ENCODE data around the gene PARP16. TPM values are rescaled to one million over a fixed set of nuclear protein-coding genes. Genes with fewer than 3 reads are reported as not detected.
"Not testable (repeated sequence)": the region's sequence is repeated elsewhere in the genome, so short reads cannot be mapped to it uniquely, and the experiment has no call there.

The PARP16 gene
- total and polyA plus RNA-seq, 9 of the 15 experiments (the other 6 are each of a cell fraction or from before 2014, with no cell fraction given), result 3.0 to 9.9 (median 5.8) TPM

DNA sequence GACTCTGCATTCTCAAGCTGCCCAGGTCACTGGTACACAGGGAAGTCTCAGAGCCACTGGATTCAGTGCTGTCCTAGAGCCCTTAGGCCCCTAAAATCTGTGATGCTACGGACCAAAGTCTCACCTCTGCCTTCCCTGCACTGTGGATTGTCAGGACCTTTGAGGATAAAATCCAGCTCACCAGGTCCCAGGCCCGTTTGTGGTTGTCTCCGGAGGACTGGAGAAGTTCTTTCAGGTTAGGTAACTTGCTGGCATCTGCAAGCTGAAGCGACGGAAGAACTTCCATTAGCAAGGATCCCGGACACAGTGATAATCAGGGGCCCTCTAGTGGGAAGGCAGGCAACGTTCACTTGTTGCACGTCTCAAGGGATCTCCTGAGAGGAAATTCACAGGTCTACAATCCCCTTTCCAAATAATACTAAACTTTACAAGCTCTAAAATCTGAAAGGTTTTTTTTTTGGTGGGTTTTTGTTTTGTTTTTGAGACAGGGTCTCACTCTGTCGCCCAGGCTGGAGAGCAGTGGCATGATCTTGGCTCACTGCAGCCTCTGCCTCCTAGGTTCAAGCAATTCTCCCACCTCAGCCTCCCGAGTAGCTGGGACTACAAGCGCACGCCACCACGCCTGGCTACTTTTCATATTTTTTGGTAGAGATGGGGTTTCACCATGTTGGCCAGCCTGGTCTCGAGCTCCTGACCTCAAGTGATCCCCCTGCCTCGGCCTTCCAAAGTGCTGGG, 15.7 kb downstream of the PARP16 start:
- not testable (repeated sequence) for H3K9me3 ChIP-seq (replicated peaks; ENCODE audit: control insufficient read depth, insufficient read depth, low read depth, low read length); H3K4me1 ChIP-seq (replicated peaks in 1 of 2; ENCODE audit: control insufficient read depth in 2 of 2, insufficient read depth in 2 of 2, low read length in 2 of 2); H2AFZ ChIP-seq (ENCODE audit: low read depth, low read length); H3K9ac ChIP-seq (ENCODE audit: insufficient read depth in 1 of 2, low read depth in 2 of 2, low read length in 2 of 2); BruUV-seq (replicated peaks); H3K4me3 ChIP-seq; H3K27ac ChIP-seq (ENCODE audit: extremely low read depth, low read depth, low read length); H3K79me2 ChIP-seq (ENCODE audit: control insufficient read depth, insufficient read depth, low read length); H3K4me2 ChIP-seq (ENCODE audit: insufficient read depth, low read length); H3K36me3 ChIP-seq (ENCODE audit: control insufficient read depth, insufficient read depth, low read length); H3K9me1 ChIP-seq (ENCODE audit: control insufficient read depth, insufficient read depth, low read length); H3K27me3 ChIP-seq (ENCODE audit: control insufficient read depth in 2 of 2, insufficient read depth in 2 of 2, low read length in 2 of 2); TF ChIP-seq JUN (CRISPR knock-in tag; IDR thresholded peaks at IDR 0.05; ENCODE audit: borderline replicate concordance)
- peak; percentile 63 to 76 (median 70) for DNase-seq (ENCODE audit: extremely low read depth in 1 of 4, low spot score in 3 of 4)
- peak; percentile 98 for ATAC-seq
- in situ Hi-C loops (cut with MboI) (loop anchor here (5.0 kb wide), 1 partner anchor 74 kb away; no protein-coding TSS in a partner anchor), intact Hi-C loops (cut with micrococcal nuclease) (loop anchor here (1.0 kb wide), 3 partner anchors 26 to 82 kb away; no protein-coding TSS in a partner anchor)
- H4K20me1 ChIP-seq (replicated peaks; ENCODE audit: control insufficient read depth, insufficient read depth, low read length), result peaks cover 12% of the 10 kb centered on the region; the same call in 1 of the 2 replicates
- WGBS (ENCODE audit: insufficient coverage, low coverage, missing lambda C conversion rate), result 30% methylated on average over 15 of the region's 15 CpGs
- ChIA-PET POLR2A (interaction anchor here (0.6 to 4.4 kb wide), 5 partner anchors 10 to 77 kb away, joined by 3 to 18 read pairs (median 5); partner anchors contain the start of gene RNU5B-1), CTCF (ENCODE audit: low intra/inter-chr PET ratio) (interaction anchor here (0.6 to 2.4 kb wide), 7 partner anchors 59 to 216 kb away, joined by 3 to 24 read pairs (median 4); no protein-coding TSS in a partner anchor)
- peak; percentile 90 for FAIRE-seq
- TF ChIP-seq JUN (IDR thresholded peaks at IDR 0.05; ENCODE audit: borderline replicate concordance, low read depth, low read length), result 0 out of 2 replicates have a peak, but pooled peaks have one; percentile 18
- TF ChIP-seq, protein P1, sequence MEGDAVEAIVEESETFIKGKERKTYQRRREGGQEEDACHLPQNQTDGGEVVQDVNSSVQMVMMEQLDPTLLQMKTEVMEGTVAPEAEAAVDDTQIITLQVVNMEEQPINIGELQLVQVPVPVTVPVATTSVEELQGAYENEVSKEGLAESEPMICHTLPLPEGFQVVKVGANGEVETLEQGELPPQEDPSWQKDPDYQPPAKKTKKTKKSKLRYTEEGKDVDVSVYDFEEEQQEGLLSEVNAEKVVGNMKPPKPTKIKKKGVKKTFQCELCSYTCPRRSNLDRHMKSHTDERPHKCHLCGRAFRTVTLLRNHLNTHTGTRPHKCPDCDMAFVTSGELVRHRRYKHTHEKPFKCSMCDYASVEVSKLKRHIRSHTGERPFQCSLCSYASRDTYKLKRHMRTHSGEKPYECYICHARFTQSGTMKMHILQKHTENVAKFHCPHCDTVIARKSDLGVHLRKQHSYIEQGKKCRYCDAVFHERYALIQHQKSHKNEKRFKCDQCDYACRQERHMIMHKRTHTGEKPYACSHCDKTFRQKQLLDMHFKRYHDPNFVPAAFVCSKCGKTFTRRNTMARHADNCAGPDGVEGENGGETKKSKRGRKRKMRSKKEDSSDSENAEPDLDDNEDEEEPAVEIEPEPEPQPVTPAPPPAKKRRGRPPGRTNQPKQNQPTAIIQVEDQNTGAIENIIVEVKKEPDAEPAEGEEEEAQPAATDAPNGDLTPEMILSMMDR (IDR thresholded peaks at IDR 0.05 in 2 of 3, conservative IDR thresholded peaks at IDR 0.05 in 1 of 3; ENCODE audit: insufficient read depth in 2 of 3, low read depth in 1 of 3, low read length in 3 of 3), result peak; percentile 81 to 93 (median 83)
- peak; percentile 81 for TF ChIP-seq ARID2 (IDR thresholded peaks at IDR 0.05)
- 0 out of 4 replicates have a peak, but pooled peaks of 1 of the 2 experiments have one; percentile 24 for TF ChIP-seq RCOR1 (IDR thresholded peaks at IDR 0.05; ENCODE audit: borderline replicate concordance in 1 of 2, low read depth in 2 of 2, low read length in 2 of 2)
- TF ChIP-seq CC2D1A (IDR thresholded peaks at IDR 0.05), result 0 out of 2 replicates have a peak, but pooled peaks have one; percentile 38
- TF ChIP-seq RAD21 (CRISPR knock-in tag; conservative IDR thresholded peaks at IDR 0.05 in 1 of 2, IDR thresholded peaks at IDR 0.05 in 1 of 2), result peak; percentile 86 to 94
- 0 out of 2 replicates have a peak, but pooled peaks have one; percentile 21 for TF ChIP-seq RB1 (IDR thresholded peaks at IDR 0.05; ENCODE audit: low read depth)
- TF ChIP-seq, protein P2, sequence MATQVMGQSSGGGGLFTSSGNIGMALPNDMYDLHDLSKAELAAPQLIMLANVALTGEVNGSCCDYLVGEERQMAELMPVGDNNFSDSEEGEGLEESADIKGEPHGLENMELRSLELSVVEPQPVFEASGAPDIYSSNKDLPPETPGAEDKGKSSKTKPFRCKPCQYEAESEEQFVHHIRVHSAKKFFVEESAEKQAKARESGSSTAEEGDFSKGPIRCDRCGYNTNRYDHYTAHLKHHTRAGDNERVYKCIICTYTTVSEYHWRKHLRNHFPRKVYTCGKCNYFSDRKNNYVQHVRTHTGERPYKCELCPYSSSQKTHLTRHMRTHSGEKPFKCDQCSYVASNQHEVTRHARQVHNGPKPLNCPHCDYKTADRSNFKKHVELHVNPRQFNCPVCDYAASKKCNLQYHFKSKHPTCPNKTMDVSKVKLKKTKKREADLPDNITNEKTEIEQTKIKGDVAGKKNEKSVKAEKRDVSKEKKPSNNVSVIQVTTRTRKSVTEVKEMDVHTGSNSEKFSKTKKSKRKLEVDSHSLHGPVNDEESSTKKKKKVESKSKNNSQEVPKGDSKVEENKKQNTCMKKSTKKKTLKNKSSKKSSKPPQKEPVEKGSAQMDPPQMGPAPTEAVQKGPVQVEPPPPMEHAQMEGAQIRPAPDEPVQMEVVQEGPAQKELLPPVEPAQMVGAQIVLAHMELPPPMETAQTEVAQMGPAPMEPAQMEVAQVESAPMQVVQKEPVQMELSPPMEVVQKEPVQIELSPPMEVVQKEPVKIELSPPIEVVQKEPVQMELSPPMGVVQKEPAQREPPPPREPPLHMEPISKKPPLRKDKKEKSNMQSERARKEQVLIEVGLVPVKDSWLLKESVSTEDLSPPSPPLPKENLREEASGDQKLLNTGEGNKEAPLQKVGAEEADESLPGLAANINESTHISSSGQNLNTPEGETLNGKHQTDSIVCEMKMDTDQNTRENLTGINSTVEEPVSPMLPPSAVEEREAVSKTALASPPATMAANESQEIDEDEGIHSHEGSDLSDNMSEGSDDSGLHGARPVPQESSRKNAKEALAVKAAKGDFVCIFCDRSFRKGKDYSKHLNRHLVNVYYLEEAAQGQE (IDR thresholded peaks at IDR 0.05; ENCODE audit: borderline replicate concordance), result peak; percentile 87
- TF ChIP-seq, protein P2 (CRISPR knock-in tag; IDR thresholded peaks at IDR 0.05; ENCODE audit: low read depth), result not testable (repeated sequence)

Measured in K562 (cell line).